Muscle layer of colon (tissue), 2 donors: ENCODE data around the gene SLC22A16.
"Not testable (repeated sequence)": the region's sequence is repeated elsewhere in the genome, so short reads cannot be mapped to it uniquely, and the experiment has no call there.

Experiments used
- H3K27ac ChIP-seq: one replicate; pipeline ENCODE4 v1.7.0; 2013; ENCODE audit warnings: low read depth, mild to moderate bottlenecking, low read length, moderate library complexity
- H3K27me3 ChIP-seq, 2 donors: one replicate each; pipeline ENCODE4 v1.7.0; 2013; ENCODE audit warnings: low read length in 2 of 2, mild to moderate bottlenecking in 2 of 2; ENCODE audit not compliant: insufficient read depth in 2 of 2, control insufficient read depth in 1 of 2
- H3K36me3 ChIP-seq: one replicate; pipeline ENCODE4 v1.7.0; 2013; ENCODE audit warnings: mild to moderate bottlenecking, low read length; ENCODE audit not compliant: insufficient read depth
- H3K4me1 ChIP-seq: one replicate; pipeline ENCODE4 v1.7.0; 2013; ENCODE audit warnings: mild to moderate bottlenecking, low read length; ENCODE audit not compliant: insufficient read depth
- H3K4me3 ChIP-seq, 2 donors: one replicate each; pipeline ENCODE4 v1.7.0; 2013; ENCODE audit warnings: low read length in 2 of 2, low read depth in 1 of 2, mild to moderate bottlenecking in 1 of 2, moderate library complexity in 1 of 2
- H3K9ac ChIP-seq: one replicate; pipeline ENCODE4 v1.7.0; 2013; ENCODE audit warnings: low read length
- H3K9me3 ChIP-seq: one replicate; pipeline ENCODE4 v1.7.0; 2013; ENCODE audit warnings: mild to moderate bottlenecking, low read length
- donor health status: abdominal sarcoma.
- donor health status: Adenocarcinoma of cecum.

Gene SLC22A16

DNA sequence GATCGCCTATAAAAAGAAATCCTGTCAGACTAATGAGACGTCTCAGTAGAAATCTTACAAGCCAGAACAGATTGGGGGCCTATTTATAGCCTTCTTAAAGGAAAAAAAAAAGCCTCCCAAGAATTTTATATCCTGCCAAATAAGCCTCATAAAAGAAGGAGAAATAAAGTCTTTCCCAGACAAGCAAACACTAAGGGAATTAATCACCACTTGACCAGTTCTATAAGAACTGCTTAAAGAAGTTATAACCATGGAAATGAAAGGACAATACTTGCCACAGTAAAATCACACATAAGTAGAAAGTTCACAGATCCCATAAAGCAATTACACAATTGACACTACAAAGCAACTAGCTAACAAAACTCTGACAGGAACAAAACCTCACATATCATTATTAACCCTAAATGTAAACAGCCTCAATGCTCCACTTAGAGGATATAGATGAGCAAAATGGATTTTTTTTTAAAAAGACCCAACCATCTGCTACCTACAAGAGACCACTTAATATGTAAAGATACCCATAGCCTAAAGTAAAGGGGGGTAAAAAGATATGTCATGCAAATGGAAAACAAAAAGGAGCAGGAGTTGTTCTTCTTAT, 13.4 kb downstream of the SLC22A16 start:
- Histone ChIP-seq H3K9me3 (peaks cover 3% of the 10 kb centered on the region), H3K27me3 (no peaks in the 10 kb centered on the region), H3K36me3 (no peaks in the 10 kb centered on the region), H3K27ac (no peak overlapping the region), H3K9ac (no peak overlapping the region), H3K4me1 (no peaks in the 10 kb centered on the region), H3K4me3 (no peak overlapping the region)

GRCh38 chr6:110461376-110461775, 15.0 kb downstream of the SLC22A16 start:
- Histone ChIP-seq H3K9ac (no peak overlapping the region), H3K36me3 (no peaks in the 10 kb centered on the region), H3K27me3 (no peaks in the 10 kb centered on the region), H3K4me1 (no peaks in the 10 kb centered on the region), H3K27ac (no peak overlapping the region), H3K4me3 (no peak overlapping the region), H3K9me3 (peaks cover 3% of the 10 kb centered on the region)

DNA sequence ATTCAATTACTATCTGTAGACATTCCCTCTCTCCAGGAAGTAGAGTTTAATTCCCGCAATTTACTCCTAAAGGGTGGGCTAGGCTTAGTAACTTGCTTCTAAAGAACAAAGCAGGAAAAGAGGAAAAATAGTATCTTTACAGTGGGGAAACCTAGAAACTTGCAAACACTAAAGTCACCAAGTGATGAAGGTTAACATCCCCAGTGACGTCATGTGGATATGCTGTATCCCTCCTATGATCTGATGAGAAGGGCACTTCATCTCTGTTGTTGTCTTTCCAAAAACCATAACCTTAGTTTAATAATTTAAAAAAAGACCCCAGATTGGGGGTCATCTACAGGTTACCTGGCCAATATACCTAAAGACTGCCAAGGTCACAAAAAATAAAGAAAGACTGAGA, 17.3 kb downstream of the SLC22A16 start:
- peaks cover 3% of the 10 kb centered on the region for H3K9me3 ChIP-seq
- no peak overlapping the region for H3K4me3 ChIP-seq
- H3K4me1 ChIP-seq, result no peaks in the 10 kb centered on the region

GRCh38 chr6:110458476-110458875, 17.9 kb downstream of the SLC22A16 start:
- Histone ChIP-seq H3K9ac (no peak overlapping the region), H3K36me3 (no peaks in the 10 kb centered on the region), H3K4me3 (no peak overlapping the region), H3K27me3 (no peaks in the 10 kb centered on the region), H3K9me3 (peaks cover 3% of the 10 kb centered on the region), H3K4me1 (no peaks in the 10 kb centered on the region), H3K27ac (no peak overlapping the region)

More for the DNA sequence above, 17.3 kb downstream of the SLC22A16 start:
- no peaks in the 10 kb centered on the region for H3K36me3 ChIP-seq
- H3K27ac ChIP-seq, result no peak overlapping the region
- no peak overlapping the region for H3K9ac ChIP-seq
- H3K27me3 ChIP-seq, result no peaks in the 10 kb centered on the region

DNA sequence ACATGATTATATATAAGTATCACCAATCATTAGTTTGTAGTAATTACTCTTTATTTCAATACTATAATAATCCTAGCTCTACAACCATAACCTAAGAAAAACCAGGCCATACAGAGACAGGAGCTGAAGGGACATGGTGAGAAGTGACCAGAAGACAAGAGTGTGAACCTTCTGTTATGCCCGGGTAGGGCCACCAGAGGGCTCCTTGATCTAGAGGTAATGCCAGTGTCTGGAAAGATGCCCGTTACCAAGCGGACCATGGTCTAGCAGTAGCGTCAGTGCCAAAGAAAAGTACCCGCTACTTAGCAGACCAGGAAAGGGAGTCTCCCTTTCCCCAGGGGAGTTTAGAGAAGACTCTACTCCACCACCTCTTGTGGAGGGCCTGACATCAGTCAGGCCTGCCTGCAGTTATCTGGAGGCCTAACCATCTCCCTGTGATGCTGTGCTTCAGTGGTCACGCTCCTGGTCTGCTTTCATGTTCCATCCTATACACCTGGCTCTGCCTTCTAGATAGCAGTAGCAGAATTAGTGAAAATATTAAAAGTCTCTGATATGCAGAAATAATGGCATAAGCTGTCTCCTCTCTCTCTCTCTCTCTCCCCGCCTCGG, 18.7 kb downstream of the SLC22A16 start:
- not testable (repeated sequence) for H3K4me1 ChIP-seq, H3K36me3 ChIP-seq, H3K27ac ChIP-seq, H3K4me3 ChIP-seq, H3K9me3 ChIP-seq, H3K9ac ChIP-seq, H3K27me3 ChIP-seq

- Histone ChIP-seq H3K4me3 (no peak overlapping the region), H3K36me3 (no peaks in the 10 kb centered on the region), H3K4me1 (no peaks in the 10 kb centered on the region), H3K27ac (no peak overlapping the region), H3K9me3 (peaks cover 3% of the 10 kb centered on the region), H3K9ac (no peak overlapping the region), H3K27me3 (no peaks in the 10 kb centered on the region)
Observed at GRCh38 chr6:110456694-110457093, 19.7 kb downstream of the SLC22A16 start.

GRCh38 chr6:110449541-110449895, 26.9 kb downstream of the SLC22A16 start:
- no peaks in the 10 kb centered on the region for H3K9me3 ChIP-seq
- H3K27me3 ChIP-seq, result no peaks in the 10 kb centered on the region
- H3K27ac ChIP-seq, result no peak overlapping the region
- H3K9ac ChIP-seq, result no peak overlapping the region
- no peaks in the 10 kb centered on the region for H3K4me1 ChIP-seq
- no peaks in the 10 kb centered on the region for H3K36me3 ChIP-seq
- H3K4me3 ChIP-seq, result no peak overlapping the region

DNA sequence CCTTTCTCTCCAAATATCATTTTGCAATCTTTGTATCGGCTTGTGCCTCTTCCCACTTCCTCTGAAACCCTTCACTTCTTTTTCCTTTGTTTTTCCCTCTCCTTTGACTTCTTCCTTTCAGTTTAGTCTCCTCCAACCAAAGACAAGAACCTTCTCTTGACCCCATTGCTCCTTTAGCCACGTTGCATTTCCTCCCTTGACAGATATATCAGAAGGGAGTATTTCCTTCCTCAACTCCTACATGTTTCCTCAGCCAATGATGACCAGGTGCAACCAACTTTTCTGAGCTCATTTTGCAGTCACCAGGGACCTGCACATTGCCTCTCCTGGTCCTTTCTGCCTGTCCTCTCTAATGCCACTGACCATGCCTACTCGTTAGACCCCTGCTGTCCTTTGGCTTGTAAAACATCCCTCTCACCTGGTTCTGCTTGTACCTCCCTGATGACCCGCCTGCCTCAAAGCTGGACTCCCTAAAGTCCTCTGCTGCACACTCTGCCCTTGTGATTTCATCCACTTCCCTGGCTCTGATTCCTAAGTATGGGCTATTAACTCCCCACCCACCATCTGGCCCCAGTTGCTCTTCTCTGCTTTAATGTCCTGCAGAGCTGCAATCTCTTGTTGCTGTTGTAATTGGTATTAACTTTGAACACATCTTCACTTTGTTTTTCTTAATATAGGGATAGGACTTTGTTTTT, 27.4 kb downstream of the SLC22A16 start:
- Histone ChIP-seq H3K27ac (no peak overlapping the region), H3K4me3 (no peak overlapping the region), H3K9ac (no peak overlapping the region), H3K36me3 (no peaks in the 10 kb centered on the region), H3K27me3 (no peaks in the 10 kb centered on the region), H3K4me1 (no peaks in the 10 kb centered on the region), H3K9me3 (no peaks in the 10 kb centered on the region)

DNA sequence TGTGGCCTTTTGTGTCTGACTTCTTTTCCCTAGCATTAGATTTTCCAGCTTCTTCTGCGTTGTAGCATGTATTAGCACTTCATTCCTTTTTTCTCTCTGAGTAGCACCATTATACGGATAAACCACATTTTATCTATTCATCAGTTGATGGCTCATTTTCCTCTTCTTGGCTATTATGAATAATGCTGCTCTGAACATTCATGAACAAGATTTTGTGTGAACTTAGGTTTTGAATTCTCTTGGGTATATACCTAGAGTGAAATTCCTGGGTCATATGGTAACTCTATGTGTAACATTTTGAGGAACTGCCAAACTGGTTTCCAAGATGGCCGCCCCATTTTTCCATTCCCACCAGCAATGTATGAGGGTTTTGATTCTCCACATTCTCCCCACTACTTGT, 28.7 kb downstream of the SLC22A16 start:
- Histone ChIP-seq H3K9ac (no peak overlapping the region), H3K27ac (no peak overlapping the region), H3K4me1 (no peaks in the 10 kb centered on the region), H3K9me3 (no peaks in the 10 kb centered on the region), H3K36me3 (no peaks in the 10 kb centered on the region), H3K27me3 (no peaks in the 10 kb centered on the region), H3K4me3 (no peak overlapping the region)

DNA sequence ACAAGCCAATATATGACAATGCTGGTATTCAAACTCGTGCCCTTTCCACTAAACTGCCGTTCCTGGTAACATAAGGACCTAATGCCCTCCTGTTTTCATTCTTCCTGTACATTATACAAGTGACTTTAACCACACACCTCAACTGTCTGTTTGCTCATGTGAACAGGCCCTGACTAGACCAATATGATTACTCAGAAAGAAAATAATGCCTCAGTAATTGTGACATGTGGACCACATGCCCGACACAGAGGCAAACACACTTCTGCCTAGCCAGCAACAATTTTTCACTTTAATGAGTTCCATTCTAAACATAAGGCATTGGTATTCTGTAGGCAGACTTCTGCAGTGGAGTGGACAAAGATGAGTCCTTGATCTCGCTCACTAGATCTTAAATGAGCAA, 30.0 kb downstream of the SLC22A16 start:
- no peaks in the 10 kb centered on the region for H3K36me3 ChIP-seq
- no peaks in the 10 kb centered on the region for H3K27me3 ChIP-seq
- H3K4me1 ChIP-seq, result no peaks in the 10 kb centered on the region
- no peak overlapping the region for H3K9ac ChIP-seq
- no peaks in the 10 kb centered on the region for H3K9me3 ChIP-seq
- H3K4me3 ChIP-seq, result no peak overlapping the region
- H3K27ac ChIP-seq, result no peak overlapping the region

- Histone ChIP-seq H3K27ac (no peak overlapping the region), H3K36me3 (no peaks in the 10 kb centered on the region), H3K4me3 (no peak overlapping the region), H3K9me3 (no peaks in the 10 kb centered on the region), H3K9ac (no peak overlapping the region), H3K27me3 (no peaks in the 10 kb centered on the region), H3K4me1 (no peaks in the 10 kb centered on the region)
Observed at GRCh38 chr6:110440026-110440425, 36.4 kb downstream of the SLC22A16 start.

GRCh38 chr6:110439356-110439755, 37.1 kb downstream of the SLC22A16 start:
- no peak overlapping the region for H3K27ac ChIP-seq
- no peaks in the 10 kb centered on the region for H3K27me3 ChIP-seq
- H3K36me3 ChIP-seq, result no peaks in the 10 kb centered on the region
- no peaks in the 10 kb centered on the region for H3K4me1 ChIP-seq
- no peak overlapping the region for H3K4me3 ChIP-seq
- no peak overlapping the region for H3K9ac ChIP-seq
- H3K9me3 ChIP-seq, result no peaks in the 10 kb centered on the region
